Keratinocyte (primary cell): ENCODE measurements around the gene L3MBTL4. TPM values are rescaled to one million over a fixed set of nuclear protein-coding genes. Genes with fewer than 3 reads are reported as not detected.

Source experiments
- DNase-seq: peaks from one replicate; pipeline ENCODE4 v3.0.0-alpha.2; 2011; ENCODE audit warnings: low read depth, missing footprints, low spot score
- FAIRE-seq: peaks from 2 replicates; lab custom pipeline; 2011; peaks lifted over from hg19 to GRCh38; lab: Jason Lieb, UNC
- H2AFZ ChIP-seq: 2 replicates; pipeline ENCODE4 v1.6.0; 2012; ENCODE audit warnings: low read length, control low read depth, inconsistent platforms; ENCODE audit not compliant: control insufficient read depth
- H3K27ac ChIP-seq: 2 replicates; pipeline ENCODE4 v1.5.1; 2011; ENCODE audit warnings: low read length; ENCODE audit not compliant: control insufficient read depth, insufficient read depth
- H3K27me3 ChIP-seq: 3 replicates; pipeline ENCODE4 v1.6.0; 2011; ENCODE audit warnings: low read length; ENCODE audit not compliant: control insufficient read depth, insufficient read depth; ENCODE audit errors: extremely low read depth
- H3K36me3 ChIP-seq, 2 experiments: 2 replicates in 1 of 2; 3 replicates in 1 of 2; pipeline ENCODE4 v1.5.1; 2011; ENCODE audit warnings: low read length in 2 of 2, mild to moderate bottlenecking in 1 of 2; ENCODE audit not compliant: control insufficient read depth in 2 of 2, insufficient read depth in 2 of 2; ENCODE audit errors: extremely low read depth in 1 of 2
- H3K4me1 ChIP-seq: 3 replicates; pipeline ENCODE4 v1.5.1; 2011; ENCODE audit warnings: low read length; ENCODE audit not compliant: control insufficient read depth, insufficient read depth; ENCODE audit errors: extremely low read depth
- H3K4me2 ChIP-seq: 3 replicates; pipeline ENCODE4 v1.6.0; 2011; ENCODE audit warnings: low read depth, low read length; ENCODE audit not compliant: control insufficient read depth, insufficient read depth; ENCODE audit errors: extremely low read depth
- H3K4me3 ChIP-seq, 3 experiments: fragments of 200-600 bp in 1 of 3; sonication (generic) in 1 of 3; 2 replicates in 2 of 3; 3 replicates in 1 of 3; pipeline ENCODE4 v1.5.1; 2011 to 2016; ENCODE audit warnings: low read length in 3 of 3, mild to moderate bottlenecking in 3 of 3, control low read depth in 2 of 3, inconsistent platforms in 1 of 3, low read depth in 1 of 3, mixed read lengths in 1 of 3, mixed run types in 1 of 3, moderate library complexity in 1 of 3; ENCODE audit not compliant: control insufficient read depth in 2 of 3, insufficient read depth in 2 of 3; ENCODE audit errors: extremely low read depth in 1 of 3
- H3K79me2 ChIP-seq: 2 replicates; pipeline ENCODE4 v1.6.0; 2012; ENCODE audit warnings: low read length; ENCODE audit not compliant: control insufficient read depth, insufficient read depth
- H3K9ac ChIP-seq: 3 replicates; pipeline ENCODE4 v1.6.0; 2011; ENCODE audit warnings: low read length; ENCODE audit not compliant: control insufficient read depth, insufficient read depth; ENCODE audit errors: extremely low read depth
- H3K9me1 ChIP-seq: 3 replicates; pipeline ENCODE4 v1.6.0; 2011; ENCODE audit warnings: low read length; ENCODE audit not compliant: control insufficient read depth, insufficient read depth; ENCODE audit errors: extremely low read depth
- H3K9me3 ChIP-seq: 2 replicates; pipeline ENCODE4 v1.5.1; 2012; ENCODE audit warnings: low read depth, low read length; ENCODE audit not compliant: control insufficient read depth
- H4K20me1 ChIP-seq: 3 replicates; pipeline ENCODE4 v1.6.0; 2011; ENCODE audit warnings: low read length; ENCODE audit not compliant: control insufficient read depth, insufficient read depth; ENCODE audit errors: extremely low read depth
- EZH2 ChIP-seq: IDR thresholded peaks from one replicate; pipeline ENCODE4 v1.6.1; 2012; ENCODE audit warnings: inconsistent platforms, mild to moderate bottlenecking, low read length, moderate library complexity
- dilution Hi-C: fragments of 300-500 bp; cut with MboI; formaldehyde crosslinking; loops from one replicate; pipeline ENCODE4 v1.7.0; 2020; ENCODE audit warnings: low sequenced_read_pairs; ENCODE audit not compliant: extremely low pct_ligation_motif_present
- polyA plus RNA-seq, 5 experiments: library from polyadenylated mRNA; depleted of rRNA in 3 of 5; stranded (reverse) in 3 of 5; stranded (forward) in 1 of 5; unstranded in 1 of 5; fragments of >200 nt; gene quantifications; 1 replicate in 1 of 5; 2 replicates in 3 of 5; 3 replicates in 1 of 5; pipeline versions ENCODE4 v1.2.1 to v1.2.3, GENCODE V29; 2011 to 2012; ENCODE audit warnings: missing spikeins in 2 of 5, low read depth in 1 of 5, low replicate concordance in 1 of 5
- TF ChIP-seq, protein P1 (sequence below), 3 experiments: IDR thresholded peaks in 1 of 3; conservative IDR thresholded peaks in 1 of 3; optimal IDR thresholded peaks in 1 of 3; 2 replicates in 2 of 3; 3 replicates in 1 of 3; pipeline versions ENCODE3 to v1.5.1; 2011; ENCODE audit warnings: low read length in 3 of 3, mild to moderate bottlenecking in 3 of 3, moderate library complexity in 2 of 3, control low read depth in 1 of 3, inconsistent platforms in 1 of 3; ENCODE audit not compliant: insufficient read depth in 2 of 3; ENCODE audit errors: extremely low read depth in 1 of 3

L3MBTL4 gene
- polyA plus RNA-seq, 1 donor (not counting 4 experiments of a cell fraction or from before 2014, with no cell fraction given): 0.17 TPM

DNA sequence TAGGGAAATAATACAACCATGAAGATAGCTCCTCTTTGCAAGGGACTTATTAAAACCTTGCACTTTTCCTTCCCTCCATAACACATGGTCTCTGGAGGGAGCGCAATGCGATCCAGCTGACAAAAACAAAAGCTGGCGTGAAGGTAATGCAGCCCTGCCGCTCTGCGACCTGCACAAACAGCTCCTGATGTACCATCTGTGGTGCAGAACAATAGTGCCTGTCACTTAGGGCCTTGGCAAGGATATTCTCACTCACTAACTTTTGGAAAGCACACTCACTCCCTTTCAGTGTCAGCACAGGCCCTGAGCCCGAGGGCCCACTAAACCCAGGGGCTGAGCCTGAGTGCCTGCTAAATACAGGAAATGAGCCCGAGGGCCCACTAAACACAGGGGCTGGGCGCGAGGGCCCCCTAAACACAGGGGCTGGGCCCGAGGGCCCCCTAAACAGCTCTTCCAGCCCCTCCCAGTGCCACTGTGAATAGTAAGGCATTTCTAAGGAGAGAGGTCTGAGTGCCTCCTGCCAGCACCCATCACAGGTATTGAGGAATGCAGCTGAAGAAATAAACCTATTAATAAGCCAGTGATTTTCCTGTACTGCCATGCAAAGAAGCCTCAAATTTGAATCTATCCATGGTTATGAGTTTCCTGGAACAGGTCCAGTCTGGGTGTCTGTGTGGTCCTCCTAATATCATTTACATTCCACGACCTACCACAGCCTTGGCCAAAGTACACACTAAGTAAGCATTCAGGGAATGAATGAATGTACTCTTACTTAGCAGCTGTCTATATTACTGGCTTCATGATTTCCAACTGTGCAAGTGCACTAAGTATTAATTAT is 9.3 kb downstream of the L3MBTL4 start:
- Histone ChIP-seq H3K4me2 (no peak overlapping the region), H3K9me3 (no peaks in the 10 kb centered on the region), H2AFZ (no peak overlapping the region), H3K9me1 (no peaks in the 10 kb centered on the region), H3K79me2 (no peaks in the 10 kb centered on the region), H3K36me3 (no peaks in the 10 kb centered on the region), H3K27me3 (no peaks in the 10 kb centered on the region), H4K20me1 (no peaks in the 10 kb centered on the region), H3K4me1 (no peaks in the 10 kb centered on the region), H3K4me3 (no peak overlapping the region), H3K27ac (no peak overlapping the region), H3K9ac (no peak overlapping the region)
- no peak for TF ChIP-seq EZH2
- TF ChIP-seq, protein P1, sequence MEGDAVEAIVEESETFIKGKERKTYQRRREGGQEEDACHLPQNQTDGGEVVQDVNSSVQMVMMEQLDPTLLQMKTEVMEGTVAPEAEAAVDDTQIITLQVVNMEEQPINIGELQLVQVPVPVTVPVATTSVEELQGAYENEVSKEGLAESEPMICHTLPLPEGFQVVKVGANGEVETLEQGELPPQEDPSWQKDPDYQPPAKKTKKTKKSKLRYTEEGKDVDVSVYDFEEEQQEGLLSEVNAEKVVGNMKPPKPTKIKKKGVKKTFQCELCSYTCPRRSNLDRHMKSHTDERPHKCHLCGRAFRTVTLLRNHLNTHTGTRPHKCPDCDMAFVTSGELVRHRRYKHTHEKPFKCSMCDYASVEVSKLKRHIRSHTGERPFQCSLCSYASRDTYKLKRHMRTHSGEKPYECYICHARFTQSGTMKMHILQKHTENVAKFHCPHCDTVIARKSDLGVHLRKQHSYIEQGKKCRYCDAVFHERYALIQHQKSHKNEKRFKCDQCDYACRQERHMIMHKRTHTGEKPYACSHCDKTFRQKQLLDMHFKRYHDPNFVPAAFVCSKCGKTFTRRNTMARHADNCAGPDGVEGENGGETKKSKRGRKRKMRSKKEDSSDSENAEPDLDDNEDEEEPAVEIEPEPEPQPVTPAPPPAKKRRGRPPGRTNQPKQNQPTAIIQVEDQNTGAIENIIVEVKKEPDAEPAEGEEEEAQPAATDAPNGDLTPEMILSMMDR (optimal IDR thresholded peaks at IDR 0.05 in 1 of 3, IDR thresholded peaks at IDR 0.05 in 1 of 3, conservative IDR thresholded peaks at IDR 0.05 in 1 of 3; ENCODE audit: extremely low read depth in 1 of 3, insufficient read depth in 2 of 3, low read length in 3 of 3): no peak
- FAIRE-seq: no peak
- no peak for DNase-seq
- dilution Hi-C loops: no loop called here

DNA sequence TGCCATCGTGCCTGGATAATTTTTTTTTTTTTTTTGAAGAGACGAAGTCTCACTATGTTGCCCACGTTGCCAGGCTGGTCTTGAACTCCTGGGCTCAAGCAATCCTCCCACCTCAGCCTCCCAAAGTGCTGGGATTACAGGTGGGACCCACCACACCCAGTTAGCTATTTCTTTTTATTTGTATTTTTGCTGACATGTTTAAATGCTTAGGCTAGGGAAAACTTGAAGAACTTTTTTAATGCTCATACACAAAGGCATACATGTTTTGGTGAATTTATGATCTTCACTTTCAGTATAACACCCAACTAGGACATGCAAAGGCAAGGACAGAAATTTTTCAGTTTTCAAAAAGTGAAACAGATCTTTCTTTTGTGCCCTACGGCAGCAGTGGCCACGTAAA is 9.9 kb downstream of the L3MBTL4 start:
- Histone ChIP-seq H3K27ac (no peak overlapping the region), H3K79me2 (no peaks in the 10 kb centered on the region), H3K9me1 (no peaks in the 10 kb centered on the region), H3K4me1 (no peaks in the 10 kb centered on the region), H3K4me2 (no peak overlapping the region), H2AFZ (no peak overlapping the region), H3K9me3 (no peaks in the 10 kb centered on the region), H3K27me3 (no peaks in the 10 kb centered on the region), H3K9ac (no peak overlapping the region), H3K36me3 (no peaks in the 10 kb centered on the region), H3K4me3 (no peak overlapping the region), H4K20me1 (no peaks in the 10 kb centered on the region)
- FAIRE-seq (no peak), DNase-seq (no peak)
- TF ChIP-seq EZH2: no peak
- TF ChIP-seq, protein P1 (optimal IDR thresholded peaks at IDR 0.05 in 1 of 3, IDR thresholded peaks at IDR 0.05 in 1 of 3, conservative IDR thresholded peaks at IDR 0.05 in 1 of 3; ENCODE audit: extremely low read depth in 1 of 3, insufficient read depth in 2 of 3, low read length in 3 of 3): no peak
- dilution Hi-C loops: no loop called here
